Measurements from ENCODE around the gene CD93.

CD93 gene

GRCh38 chr20:23099791-23100719, 13.9 kb upstream of the CD93 start:
- peak in 1 of 51 donors; percentile 30 for DNase-seq

GRCh38 chr20:23097636-23098580, 11.8 kb upstream of the CD93 start:
- DNase-seq = peak in 1 of 51 donors; percentile 22

GRCh38 chr20:23096986-23097520, 10.9 kb upstream of the CD93 start:
- no peak for DNase-seq

- no peak for DNase-seq
Measured at GRCh38 chr20:23096097-23096496, 10.0 kb upstream of the CD93 start.

GRCh38 chr20:23095499-23095898, 9.4 kb upstream of the CD93 start:
- DNase-seq = no peak

GRCh38 chr20:23094927-23095326, 8.8 kb upstream of the CD93 start:
- no peak for DNase-seq

- no peak for DNase-seq
Measured at GRCh38 chr20:23094213-23094896, 8.2 kb upstream of the CD93 start.

GRCh38 chr20:23093613-23094012, 7.5 kb upstream of the CD93 start:
- no peak for DNase-seq

- DNase-seq = no peak
Measured at GRCh38 chr20:23092861-23093495, 6.9 kb upstream of the CD93 start.

- no peak for DNase-seq
Measured at GRCh38 chr20:23092384-23092756, 6.2 kb upstream of the CD93 start.

- DNase-seq = no peak
Measured at GRCh38 chr20:23091721-23092383, 5.7 kb upstream of the CD93 start.

- no peak for DNase-seq
Measured at GRCh38 chr20:23090878-23091277, 4.8 kb upstream of the CD93 start.

- no peak for DNase-seq
Measured at GRCh38 chr20:23090147-23090546, 4.0 kb upstream of the CD93 start.

GRCh38 chr20:23088866-23089265, 2.7 kb upstream of the CD93 start:
- DNase-seq = no peak

GRCh38 chr20:23087587-23088251, 1.6 kb upstream of the CD93 start:
- DNase-seq = no peak

- peak in 2 of 51 donors; percentile 15 to 37 for DNase-seq
Measured at GRCh38 chr20:23086931-23087411, 847 bp upstream of the CD93 start.

- no peak for DNase-seq
Measured at GRCh38 chr20:23085436-23086055, 578 bp downstream of the CD93 start.

GRCh38 chr20:23084845-23085365, 1.2 kb downstream of the CD93 start:
- DNase-seq = peak in 1 of 51 donors; percentile 75

Data from hypothalamus (tissue), 51 donors.